ENCODE data around the gene SLC66A2.

DNA sequence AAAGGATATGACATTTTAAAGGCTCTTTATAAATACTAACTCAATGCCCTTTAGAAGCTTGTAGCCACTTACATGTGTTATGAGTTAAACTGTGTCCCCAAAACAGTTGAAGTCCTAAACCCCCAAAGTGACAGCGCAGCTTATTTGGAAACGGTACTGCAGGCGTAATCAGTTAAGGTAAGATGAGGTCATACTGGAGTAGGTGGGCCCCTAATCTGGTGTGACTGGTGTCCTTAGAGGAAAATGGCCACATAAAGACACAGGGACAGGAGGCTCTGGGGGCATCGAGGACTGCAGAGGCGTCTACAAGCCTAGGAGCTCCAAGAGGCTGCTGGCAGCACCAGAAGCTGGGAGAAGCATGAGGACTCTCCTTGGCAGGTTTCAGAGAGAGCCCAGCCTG lies 28.4 kb upstream of the SLC66A2 start:
- TF ChIP-seq, protein P1, sequence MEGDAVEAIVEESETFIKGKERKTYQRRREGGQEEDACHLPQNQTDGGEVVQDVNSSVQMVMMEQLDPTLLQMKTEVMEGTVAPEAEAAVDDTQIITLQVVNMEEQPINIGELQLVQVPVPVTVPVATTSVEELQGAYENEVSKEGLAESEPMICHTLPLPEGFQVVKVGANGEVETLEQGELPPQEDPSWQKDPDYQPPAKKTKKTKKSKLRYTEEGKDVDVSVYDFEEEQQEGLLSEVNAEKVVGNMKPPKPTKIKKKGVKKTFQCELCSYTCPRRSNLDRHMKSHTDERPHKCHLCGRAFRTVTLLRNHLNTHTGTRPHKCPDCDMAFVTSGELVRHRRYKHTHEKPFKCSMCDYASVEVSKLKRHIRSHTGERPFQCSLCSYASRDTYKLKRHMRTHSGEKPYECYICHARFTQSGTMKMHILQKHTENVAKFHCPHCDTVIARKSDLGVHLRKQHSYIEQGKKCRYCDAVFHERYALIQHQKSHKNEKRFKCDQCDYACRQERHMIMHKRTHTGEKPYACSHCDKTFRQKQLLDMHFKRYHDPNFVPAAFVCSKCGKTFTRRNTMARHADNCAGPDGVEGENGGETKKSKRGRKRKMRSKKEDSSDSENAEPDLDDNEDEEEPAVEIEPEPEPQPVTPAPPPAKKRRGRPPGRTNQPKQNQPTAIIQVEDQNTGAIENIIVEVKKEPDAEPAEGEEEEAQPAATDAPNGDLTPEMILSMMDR (IDR thresholded peaks at IDR 0.05): no peak
- TF ChIP-seq POLR2A (IDR thresholded peaks at IDR 0.05): no peak

Measured in lower leg skin (tissue), 3 donors.